Ishikawa (cell line): ENCODE measurements around the gene DGUOK.

Experiments
- CEBPB ChIP-seq: IDR thresholded peaks from 2 replicates; pipeline ENCODE4 v1.6.1; 2012
- CREB1 ChIP-seq: IDR thresholded peaks from 2 replicates; pipeline ENCODE4 v1.6.1; 2012; ENCODE audit warnings: low read depth
- EGR1 ChIP-seq: IDR thresholded peaks from 2 replicates; pipeline ENCODE4 v1.6.1; 2012
- EP300 ChIP-seq: IDR thresholded peaks from 2 replicates; pipeline ENCODE4 v1.6.1; 2012; ENCODE audit warnings: borderline replicate concordance
- FOXM1 ChIP-seq: IDR thresholded peaks from 2 replicates; pipeline ENCODE4 v1.6.1; 2012; ENCODE audit warnings: low read depth, borderline replicate concordance
- NFIC ChIP-seq: IDR thresholded peaks from 2 replicates; pipeline ENCODE4 v1.6.1; 2012
- RAD21 ChIP-seq: IDR thresholded peaks from 2 replicates; pipeline ENCODE4 v1.6.1; 2012; ENCODE audit warnings: low read depth
- REST ChIP-seq: IDR thresholded peaks from 2 replicates; pipeline ENCODE4 v1.6.1; 2012; ENCODE audit warnings: low read depth, mild to moderate bottlenecking
- TAF1 ChIP-seq: IDR thresholded peaks from 2 replicates; pipeline ENCODE4 v1.6.1; 2012; ENCODE audit warnings: low read depth, mild to moderate bottlenecking
- TCF12 ChIP-seq: IDR thresholded peaks from 2 replicates; pipeline ENCODE4 v1.6.1; 2012; ENCODE audit warnings: low read depth
- TEAD4 ChIP-seq: IDR thresholded peaks from 2 replicates; pipeline ENCODE4 v1.6.1; 2012
- USF1 ChIP-seq: IDR thresholded peaks from 2 replicates; pipeline ENCODE4 v1.6.1; 2012
- YY1 ChIP-seq: IDR thresholded peaks from 2 replicates; pipeline ENCODE4 v1.6.1; 2012; ENCODE audit warnings: low read depth
- ZBTB7A ChIP-seq: IDR thresholded peaks from 2 replicates; pipeline ENCODE4 v1.6.1; 2012; ENCODE audit warnings: low read depth
- TF ChIP-seq, protein P1 (sequence below): IDR thresholded peaks from 2 replicates; pipeline ENCODE4 v1.6.1; 2012

Gene DGUOK

DNA sequence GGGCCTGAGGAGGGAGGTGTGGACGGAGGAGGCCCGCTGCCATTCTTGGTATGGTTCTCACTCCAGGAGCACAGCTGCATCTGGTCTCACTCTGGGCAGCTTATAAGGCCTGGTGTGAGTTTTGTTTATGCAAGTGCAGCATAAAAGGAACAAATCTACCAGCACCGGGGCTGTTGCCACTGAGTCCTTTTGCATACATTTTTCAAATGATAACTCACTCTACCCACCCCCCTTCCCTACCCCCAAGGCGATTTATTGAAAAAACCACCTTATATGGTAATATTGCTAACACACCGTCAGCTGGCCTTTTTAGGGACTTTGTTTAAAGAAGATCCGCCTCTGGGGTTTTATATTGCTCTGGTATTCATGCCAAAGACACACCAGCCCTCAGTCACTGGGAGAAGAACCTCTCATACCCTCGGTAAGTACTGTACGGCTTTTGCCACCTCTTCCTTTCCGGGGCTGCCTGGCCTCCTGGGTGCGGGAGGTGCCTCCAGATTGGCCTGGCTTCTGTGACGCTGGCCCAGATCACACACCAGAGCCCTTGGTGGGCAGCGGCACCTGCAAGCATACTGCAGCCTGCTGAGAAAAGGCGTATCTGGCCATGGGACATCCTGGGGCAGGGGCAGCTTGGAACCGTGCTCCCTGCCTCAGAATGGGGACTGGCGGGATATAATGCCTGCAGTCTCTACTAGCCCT, 33.9 kb upstream of the DGUOK start, which contains the start of gene ACTG2:
ACTG2 (plus strand) TSS at position 378 of the 699 bp plus-strand sequence. CDS start 8,304 bp downstream, outside the sequence.
- TF ChIP-seq CREB1 (no peak), TEAD4 (no peak), REST (no peak), YY1 (no peak), RAD21 (no peak), FOXM1 (no peak), NFIC (no peak), CEBPB (no peak), EP300 (no peak), ZBTB7A (no peak), USF1 (no peak), EGR1 (no peak), TCF12 (no peak), TAF1 (no peak)
- TF ChIP-seq, protein P1, sequence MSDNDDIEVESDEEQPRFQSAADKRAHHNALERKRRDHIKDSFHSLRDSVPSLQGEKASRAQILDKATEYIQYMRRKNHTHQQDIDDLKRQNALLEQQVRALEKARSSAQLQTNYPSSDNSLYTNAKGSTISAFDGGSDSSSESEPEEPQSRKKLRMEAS: no peak

DNA sequence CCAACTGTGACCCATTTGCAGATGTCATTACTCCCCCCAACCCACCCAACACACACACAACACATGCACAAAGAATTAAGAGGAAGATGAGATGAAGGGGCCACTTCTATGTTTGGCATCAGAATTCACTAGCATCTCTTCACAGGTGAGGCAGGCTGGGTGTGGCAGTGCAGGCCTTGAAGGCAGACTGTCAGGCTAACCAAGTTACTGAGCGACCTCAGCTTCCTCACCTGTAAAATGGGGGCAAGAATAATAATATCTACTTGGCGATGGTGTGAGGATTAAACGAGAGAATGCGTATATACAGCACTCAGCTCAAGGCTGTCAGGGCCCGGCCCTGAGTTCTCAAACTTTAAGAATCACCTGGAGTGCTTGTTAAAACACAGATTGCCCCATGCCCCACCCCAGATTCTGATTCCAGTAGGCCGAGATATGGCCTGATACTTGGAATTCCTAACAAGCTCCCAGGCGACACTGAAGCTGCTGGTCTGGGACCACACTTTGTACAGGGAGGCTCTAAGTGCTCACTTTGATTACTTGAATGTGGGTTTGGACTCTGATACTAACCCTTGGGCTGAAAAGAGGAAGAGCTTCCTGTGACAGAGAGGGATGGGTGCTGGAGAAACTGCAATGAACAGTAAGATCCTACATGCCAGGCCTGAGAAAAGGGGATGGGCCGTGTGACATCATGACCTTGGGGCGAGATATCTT, 32.8 kb upstream of the DGUOK start:
- TF ChIP-seq REST (no peak), EP300 (no peak), NFIC (no peak), TEAD4 (no peak), ZBTB7A (no peak), YY1 (no peak)

- no peak for TF ChIP-seq REST
- no peak for TF ChIP-seq YY1
- no peak for TF ChIP-seq FOXM1
- no peak for TF ChIP-seq TEAD4
- TF ChIP-seq RAD21: no peak
- no peak for TF ChIP-seq EGR1
- no peak for TF ChIP-seq USF1
- TF ChIP-seq TCF12: no peak
- no peak for TF ChIP-seq NFIC
- TF ChIP-seq TAF1: no peak
- TF ChIP-seq, protein P1: no peak
Observed at GRCh38 chr2:73894475-73894850, 32.2 kb upstream of the DGUOK start.

DNA sequence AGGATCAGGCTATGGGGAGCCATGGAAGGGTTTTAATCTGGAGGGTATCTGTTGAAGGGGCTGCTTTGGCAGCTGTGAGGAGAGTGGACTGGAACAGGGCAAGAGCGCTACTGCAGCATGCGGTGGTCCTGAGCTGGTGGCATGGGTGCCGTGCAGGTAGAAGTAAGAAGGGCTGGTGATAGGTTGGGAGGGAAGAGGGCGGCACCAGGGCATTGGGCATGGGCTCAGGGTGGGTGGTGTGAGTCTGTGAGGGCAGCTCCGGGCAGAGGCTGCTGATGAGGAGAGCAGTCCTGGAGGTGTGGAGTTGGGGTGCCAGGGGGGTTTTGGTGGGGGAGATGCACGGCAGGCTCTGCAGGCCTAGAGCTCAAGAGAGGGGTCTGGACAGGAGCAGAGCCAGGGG, 31.8 kb upstream of the DGUOK start:
- TF ChIP-seq EGR1: no peak
- TF ChIP-seq NFIC: no peak
- TF ChIP-seq RAD21: no peak
- TF ChIP-seq YY1: no peak
- no peak for TF ChIP-seq ZBTB7A
- TF ChIP-seq REST: no peak
- TF ChIP-seq, protein P1: no peak
- no peak for TF ChIP-seq TAF1
- TF ChIP-seq CREB1: no peak
- TF ChIP-seq TCF12: no peak
- TF ChIP-seq FOXM1: no peak
- TF ChIP-seq USF1: no peak
